Astrocyte (in vitro differentiated cells and primary cell): ENCODE data around the gene LCN1.

Source experiments
- CTCF ChIP-seq: IDR thresholded peaks from 2 replicates; pipeline ENCODE4 v1.5.1; 2011; ENCODE audit warnings: low read depth, mild to moderate bottlenecking, inconsistent platforms, low read length, moderate library complexity; ENCODE audit not compliant: insufficient read depth
- EZH2 ChIP-seq: IDR thresholded peaks from 2 replicates; pipeline ENCODE4 v1.6.1; 2012; ENCODE audit warnings: mild to moderate bottlenecking, low read length, inconsistent platforms; ENCODE audit not compliant: insufficient read depth

GRCh38 chr9:135531096-135531495, 9.9 kb downstream of the LCN1 start:
- TF ChIP-seq EZH2 (no peak), CTCF (no peak)
